ENCODE measurements around the gene KCNG1.
"Not testable (repeated sequence)": the region's sequence is repeated elsewhere in the genome, so short reads cannot be mapped to it uniquely, and the experiment has no call there.

Gene KCNG1

DNA sequence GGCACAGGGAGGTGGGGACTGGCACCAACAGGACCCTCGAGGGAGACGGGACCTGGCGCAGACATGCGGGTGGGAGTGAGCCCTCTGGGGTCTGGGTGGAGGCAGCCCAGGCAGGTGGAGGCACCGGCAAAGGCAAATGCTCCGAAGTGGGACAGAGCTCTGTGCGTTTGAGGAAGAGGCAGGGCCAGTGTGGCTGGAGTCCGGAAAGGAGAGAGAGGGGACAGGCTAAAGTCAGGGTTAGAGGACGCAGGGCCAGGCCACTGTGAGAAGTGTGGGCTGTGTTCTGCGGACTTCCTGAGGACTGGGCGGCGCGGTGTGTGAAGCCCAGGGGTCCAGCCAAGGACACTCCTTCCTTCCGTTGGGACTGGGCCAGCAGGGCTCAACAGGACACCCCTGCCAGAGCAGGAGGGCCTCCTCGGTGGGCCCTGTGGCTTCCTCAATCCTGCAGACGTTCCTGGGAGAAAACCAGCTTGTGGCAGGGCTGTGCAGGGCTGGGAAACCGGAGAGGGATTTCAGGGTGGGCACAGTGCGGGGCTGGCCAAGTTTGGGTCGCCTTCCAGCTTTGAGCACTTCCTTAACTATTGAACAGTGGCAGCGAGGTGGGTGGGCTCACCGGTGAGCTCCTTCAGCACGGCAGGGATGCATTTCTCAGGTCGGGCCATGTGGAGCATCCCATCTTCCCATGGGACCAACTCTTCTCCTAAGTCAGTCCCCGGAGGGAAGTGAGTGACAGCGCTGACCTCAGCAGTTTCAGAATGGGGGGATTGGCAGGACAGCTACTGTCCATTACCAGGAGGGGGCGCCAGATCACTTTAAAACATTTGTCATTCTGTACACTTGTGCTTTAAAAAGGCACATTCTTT lies 41.8 kb downstream of the KCNG1 start:
- peak; percentile 53 for DNase-seq

DNA sequence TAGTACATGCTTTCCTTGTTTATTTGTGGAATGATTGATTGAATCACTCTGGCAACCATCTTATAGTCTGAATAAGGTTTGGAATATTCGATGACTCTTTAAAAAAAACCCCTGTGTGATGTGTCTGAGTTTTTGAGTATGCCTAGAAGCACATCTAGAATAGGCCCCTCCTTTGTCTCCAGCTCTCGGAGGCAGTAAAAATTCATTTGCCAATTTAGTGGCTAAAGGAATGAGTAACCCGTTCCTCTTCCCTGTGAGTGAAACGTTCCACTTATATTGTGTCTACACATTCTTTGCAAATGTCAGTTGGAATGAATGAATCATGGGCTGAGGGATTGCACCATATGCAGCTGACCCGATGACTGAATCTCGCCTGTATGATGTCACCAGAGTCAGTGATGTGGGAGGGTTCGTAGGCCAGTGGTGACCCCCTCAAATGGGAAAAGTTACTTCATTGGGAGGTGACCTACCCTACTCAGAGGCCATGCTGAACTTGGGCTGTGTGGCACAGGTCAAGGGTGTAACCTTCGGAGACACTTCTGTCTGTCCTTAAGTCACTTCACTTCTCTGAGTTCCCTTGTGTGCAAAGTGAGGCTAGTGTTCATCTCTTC lies 42.7 kb downstream of the KCNG1 start:
- DNase-seq, result no peak

GRCh38 chr20:50978533-50978932 lies 44.4 kb downstream of the KCNG1 start:
- DNase-seq, result not testable (repeated sequence)

GRCh38 chr20:50977066-50978021 lies 45.6 kb downstream of the KCNG1 start:
- no peak for DNase-seq

GRCh38 chr20:50975701-50976330 lies 47.1 kb downstream of the KCNG1 start:
- DNase-seq, result no peak

DNA sequence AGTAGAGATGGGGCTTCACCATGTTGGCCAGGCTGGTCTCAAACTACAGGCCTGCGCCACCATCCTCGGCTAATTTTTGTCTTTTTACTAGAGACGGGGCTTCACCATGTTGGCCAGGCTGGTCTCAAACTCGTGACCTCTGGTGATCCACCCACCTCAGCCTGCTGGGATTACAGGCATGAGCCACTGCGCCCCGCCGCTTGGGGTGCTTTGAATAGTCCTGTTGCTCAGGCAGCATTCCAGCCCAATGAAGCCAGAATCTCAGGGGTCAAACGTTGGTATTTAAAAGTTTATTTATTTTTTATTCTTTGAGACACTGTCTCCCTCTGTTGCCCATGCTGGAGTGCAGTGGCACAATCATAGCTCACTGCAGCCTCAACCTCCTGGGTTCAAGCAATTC lies 53.0 kb downstream of the KCNG1 start:
- no peak for DNase-seq

DNA sequence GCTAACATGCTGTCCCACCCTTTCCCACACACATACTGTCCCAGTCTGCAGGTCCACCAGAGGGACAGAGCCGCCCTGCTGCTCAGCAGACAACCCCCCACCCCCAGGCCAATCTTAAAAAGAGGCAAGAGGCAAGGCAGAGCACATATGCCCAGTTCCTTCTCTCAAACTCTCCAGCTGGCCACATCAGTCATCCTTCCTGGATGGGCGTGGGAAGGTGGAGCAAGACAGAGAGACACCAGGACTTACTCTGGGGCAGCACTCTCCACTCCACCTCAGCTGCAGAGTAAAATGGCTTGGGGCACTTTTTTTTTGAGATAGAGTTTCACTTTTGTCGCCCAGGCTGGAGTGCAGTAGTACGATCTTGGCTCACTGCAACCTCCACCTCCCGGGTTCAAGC lies 53.5 kb downstream of the KCNG1 start:
- no peak for DNase-seq

GRCh38 chr20:50968289-50968688 lies 54.6 kb downstream of the KCNG1 start:
- no peak for DNase-seq

DNA sequence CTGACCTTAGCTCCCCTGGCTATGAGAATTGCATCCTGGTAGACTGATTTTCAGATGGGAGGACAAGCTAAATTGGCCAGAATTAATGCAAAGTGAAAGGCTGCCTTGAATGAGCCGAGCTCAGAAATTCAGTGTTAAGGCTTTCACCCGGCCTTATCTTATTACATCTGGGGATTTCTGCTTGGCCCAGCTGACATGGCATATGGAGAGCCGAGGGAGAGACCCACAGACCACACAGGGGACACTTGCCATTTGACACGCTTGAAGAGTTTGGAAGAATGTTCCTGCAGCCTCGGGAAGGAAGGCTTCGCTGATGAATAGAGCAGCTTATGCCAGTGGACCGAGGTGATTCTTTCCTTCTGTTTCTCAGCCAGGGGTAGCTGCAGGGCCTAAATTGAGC lies 55.3 kb downstream of the KCNG1 start:
- no peak for DNase-seq

- DNase-seq, result no peak
Observed at GRCh38 chr20:50959543-50960126, 63.3 kb downstream of the KCNG1 start.

DNA sequence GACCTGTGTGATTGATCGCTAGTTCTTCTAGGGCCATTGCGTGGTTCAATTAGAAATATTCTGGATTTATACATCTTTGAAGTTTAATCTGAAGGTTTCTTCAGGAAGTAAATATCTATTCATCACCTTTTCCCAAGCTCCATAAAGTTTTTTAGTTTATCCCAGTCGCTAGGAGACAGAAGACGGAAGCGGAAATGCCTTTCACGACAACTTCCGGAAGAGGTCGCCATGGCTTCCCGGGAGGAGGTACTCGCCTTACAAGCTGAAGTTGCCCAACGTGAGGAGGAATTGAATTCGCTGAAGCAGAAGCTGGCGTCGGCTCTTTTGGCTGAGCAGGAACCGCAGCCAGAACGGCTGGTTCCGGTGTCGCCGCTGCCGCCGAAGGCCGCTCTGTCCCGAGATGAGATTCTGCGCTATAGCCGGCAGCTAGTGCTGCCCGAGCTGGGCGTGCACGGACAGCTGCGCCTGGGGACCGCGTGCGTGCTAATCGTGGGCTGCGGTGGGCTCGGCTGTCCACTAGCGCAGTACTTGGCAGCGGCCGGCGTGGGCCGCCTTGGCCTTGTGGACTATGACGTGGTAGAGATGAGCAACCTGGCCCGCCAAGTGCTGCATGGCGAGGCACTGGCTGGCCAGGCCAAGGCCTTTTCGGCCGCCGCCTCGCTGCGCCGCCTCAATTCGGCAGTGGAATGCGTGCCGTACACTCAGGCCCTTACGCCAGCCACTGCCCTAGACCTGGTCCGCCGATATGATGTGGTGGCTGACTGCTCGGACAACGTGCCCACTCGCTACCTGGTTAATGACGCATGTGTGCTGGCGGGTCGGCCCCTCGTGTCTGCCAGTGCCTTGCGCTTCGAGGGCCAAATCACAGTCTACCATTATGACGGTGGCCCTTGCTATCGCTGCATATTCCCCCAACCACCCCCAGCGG lies 64.0 kb downstream of the KCNG1 start, which contains the start of gene MOCS3:
Gene MOCS3 (plus strand): TSS at position 204 of the 928 bp plus-strand sequence. CDS start 25 bp downstream, at position 229.
- peak; percentile 77 for DNase-seq

DNA sequence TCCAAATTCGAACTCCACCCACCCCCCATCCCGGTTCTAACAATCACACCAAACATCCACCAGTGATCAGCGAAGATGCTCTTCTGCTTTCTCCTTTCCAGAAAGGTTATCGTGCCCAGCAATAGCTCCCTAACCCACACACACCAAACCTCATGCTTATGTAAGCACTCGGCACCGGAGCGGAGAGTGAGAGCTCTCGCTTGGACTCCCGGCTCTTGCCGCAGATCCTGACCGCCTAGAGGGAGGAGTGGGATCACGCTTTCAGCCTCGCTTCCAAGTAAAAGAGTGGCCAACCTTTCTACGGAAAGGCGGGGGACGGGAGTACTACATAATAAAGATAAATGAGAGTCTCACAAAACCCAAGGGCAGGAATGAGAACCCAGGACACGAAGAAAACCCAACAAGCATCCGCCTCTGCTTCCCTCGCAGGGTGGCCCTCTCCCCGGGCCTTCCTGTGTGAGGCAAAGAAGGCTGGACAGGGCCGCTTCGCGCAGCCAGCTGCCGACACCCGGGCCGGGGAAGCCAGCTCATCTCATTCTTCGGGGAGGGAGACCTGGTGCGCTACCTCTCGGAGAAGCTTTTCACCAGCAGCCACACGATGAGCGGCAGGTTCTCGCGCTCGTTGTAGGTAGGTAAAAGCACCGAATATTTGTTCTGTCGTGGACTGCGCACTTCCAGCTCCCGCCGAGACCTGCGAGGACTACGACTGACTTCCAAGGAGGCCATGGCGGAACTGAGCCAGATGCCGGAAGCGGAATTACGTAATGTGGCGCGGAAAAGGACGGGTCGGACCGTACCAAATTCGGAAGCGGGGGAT lies 64.9 kb downstream of the KCNG1 start, which contains the start of gene DPM1:
Gene DPM1 (minus strand): TSS at position 735 of the 817 bp plus-strand sequence. CDS start 9 bp downstream, at position 726.
- DNase-seq, result peak; percentile 85

DNA sequence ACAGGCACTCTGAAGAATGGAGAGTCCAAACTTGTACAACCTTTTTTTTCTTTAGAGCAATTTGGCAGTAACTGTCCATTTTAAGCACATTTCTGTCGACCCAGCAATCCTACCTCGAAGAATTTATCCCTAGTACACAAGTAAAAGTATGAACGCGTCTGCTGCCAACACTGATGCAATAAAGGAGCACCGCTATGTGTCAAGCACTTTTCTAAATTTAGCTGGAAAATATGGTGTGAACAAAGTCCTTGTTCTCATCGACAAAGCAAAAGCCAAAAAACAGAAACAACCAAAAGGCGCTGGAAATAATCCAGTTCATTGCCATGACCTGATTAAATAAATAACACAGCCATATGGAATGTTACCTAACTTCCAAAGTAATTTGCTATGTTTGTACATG lies 65.6 kb downstream of the KCNG1 start:
- no peak for DNase-seq

- DNase-seq, result no peak
Observed at GRCh38 chr20:50953821-50954220, 69.1 kb downstream of the KCNG1 start.
